ENCODE results near the gene SCN10A. TPM values are rescaled to one million over a fixed set of nuclear protein-coding genes. Genes with fewer than 3 reads are reported as not detected.

Gene SCN10A
- total and polyA plus RNA-seq, 9 of the 15 experiments (the other 6 are each of a cell fraction or from before 2014, with no cell fraction given): not detected

- TF ChIP-seq ZNF347 (CRISPR knock-in tag; IDR thresholded peaks at IDR 0.05; ENCODE audit: low read depth) (no peak), POLR2H (tag; IDR thresholded peaks at IDR 0.05; ENCODE audit: low read depth) (no peak), ZNF318 (IDR thresholded peaks at IDR 0.05; ENCODE audit: borderline replicate concordance in 1 of 2, low read depth in 1 of 2) (peak in 1 of 2 experiments; percentile 82; a peak in 2 of 4 replicates), RBFOX2 (IDR thresholded peaks at IDR 0.05; ENCODE audit: low read depth, low read length) (no peak), ZBTB5 (IDR thresholded peaks at IDR 0.05) (no peak), SNIP1 (IDR thresholded peaks at IDR 0.05; ENCODE audit: low read depth) (no peak), KDM4B (IDR thresholded peaks at IDR 0.05; ENCODE audit: borderline replicate concordance in 2 of 2, low read depth in 1 of 2) (no peak), PBX2 (CRISPR knock-in tag; IDR thresholded peaks at IDR 0.05; ENCODE audit: low read depth) (peak; percentile 54), PBX2 (tag; conservative IDR thresholded peaks at IDR 0.05; ENCODE audit: low read depth) (peak; percentile 94), CTCF (IDR thresholded peaks at IDR 0.05 in 2 of 3, conservative IDR thresholded peaks at IDR 0.05 in 1 of 3; ENCODE audit: insufficient read depth in 2 of 3, low read depth in 1 of 3, low read length in 3 of 3) (0 out of 6 replicates have a peak, but pooled peaks of 2 of the 3 experiments have one; percentile 4 to 6), ZNF134 (CRISPR knock-in tag; conservative IDR thresholded peaks at IDR 0.05) (no peak)
Measured at GRCh38 chr3:38725726-38726419, 90.1 kb downstream of the SCN10A start (continued).
